B cell (primary cell): ENCODE data around the gene OCA2.

Experiments used
- CTCF ChIP-seq: fragments of 200-600 bp; IDR thresholded peaks from one replicate; pipeline ENCODE4 v1.8.0; 2022; ENCODE audit warnings: antibody characterized with exemption, mild to moderate bottlenecking
- EZH2 ChIP-seq: IDR thresholded peaks from 2 replicates; pipeline ENCODE4 v1.6.1; 2012; ENCODE audit warnings: borderline replicate concordance, low read depth, mild to moderate bottlenecking, moderate library complexity, low read length; ENCODE audit not compliant: insufficient read depth, poor library complexity, severe bottlenecking

- TF ChIP-seq CTCF (no peak), EZH2 (no peak)
Measured at GRCh38 chr15:27784107-27784506, 315.0 kb downstream of the OCA2 start.
